Panc1 (cell line): ENCODE measurements around the gene RNF144B.

Experiments
- CTCF ChIP-seq: fragments of 450-650 bp; IDR thresholded peaks from 2 replicates; pipeline ENCODE4 v1.5.1; 2017; ENCODE audit warnings: mild to moderate bottlenecking
- REST ChIP-seq, 2 experiments: IDR thresholded peaks; 2 replicates each; pipeline ENCODE4 v1.6.1; 2011 to 2012; ENCODE audit warnings: low read depth in 2 of 2, control low read depth in 1 of 2, low read length in 1 of 2, mild to moderate bottlenecking in 1 of 2, moderate library complexity in 1 of 2; ENCODE audit not compliant: insufficient read depth in 1 of 2

- TF ChIP-seq CTCF = no peak
- no peak for TF ChIP-seq REST (IDR thresholded peaks at IDR 0.05; ENCODE audit: insufficient read depth in 1 of 2, low read depth in 2 of 2, low read length in 1 of 2)
Observed at GRCh38 chr6:18447552-18447951, 60.4 kb downstream of the RNF144B start.
